Adrenal gland (tissue), 5 donors: ENCODE data around the gene SRPK2.

Source experiments
- POLR2A ChIP-seq, 2 donors: fragments of 450-650 bp; IDR thresholded peaks; one replicate each; pipeline ENCODE4 v1.6.1; 2017; ENCODE audit warnings: antibody characterized with exemption in 2 of 2, mild to moderate bottlenecking in 2 of 2, moderate library complexity in 1 of 2
- TF ChIP-seq, protein P1 (sequence below), 6 experiments: fragments of 450-650 bp in 4 of 6; fragments of 200-600 bp in 2 of 6; sonication (generic) in 1 of 6; IDR thresholded peaks; 1 replicate in 5 of 6; 2 replicates in 1 of 6; pipeline versions ENCODE4 v1.5.1 to v1.8.0; 2016 to 2021; ENCODE audit warnings: antibody characterized with exemption in 6 of 6, mild to moderate bottlenecking in 2 of 6, moderate library complexity in 1 of 6
- donor health status: DM: no; HTN: no; CAD: no.

DNA sequence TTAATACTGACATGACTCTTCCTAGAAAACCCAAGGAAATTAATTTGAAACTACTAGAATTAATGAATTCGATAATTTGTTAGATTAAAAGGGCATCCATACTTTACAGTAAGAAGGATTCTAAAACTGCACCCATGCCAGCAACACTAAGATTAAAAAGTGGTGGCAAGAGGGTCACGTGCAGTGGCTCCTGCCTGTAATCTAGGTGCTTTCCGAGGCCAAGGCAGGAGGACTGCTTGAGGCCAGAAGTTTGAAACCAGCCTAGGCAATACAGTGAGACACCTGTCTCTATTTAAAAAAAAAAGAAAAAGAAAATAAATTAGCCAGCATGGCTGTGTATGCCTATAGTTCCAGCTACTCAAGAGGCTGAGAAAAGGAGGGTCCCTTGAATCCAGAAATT, 58.2 kb downstream of the SRPK2 start:
- no peak for TF ChIP-seq POLR2A (IDR thresholded peaks at IDR 0.05)
- TF ChIP-seq, protein P1, sequence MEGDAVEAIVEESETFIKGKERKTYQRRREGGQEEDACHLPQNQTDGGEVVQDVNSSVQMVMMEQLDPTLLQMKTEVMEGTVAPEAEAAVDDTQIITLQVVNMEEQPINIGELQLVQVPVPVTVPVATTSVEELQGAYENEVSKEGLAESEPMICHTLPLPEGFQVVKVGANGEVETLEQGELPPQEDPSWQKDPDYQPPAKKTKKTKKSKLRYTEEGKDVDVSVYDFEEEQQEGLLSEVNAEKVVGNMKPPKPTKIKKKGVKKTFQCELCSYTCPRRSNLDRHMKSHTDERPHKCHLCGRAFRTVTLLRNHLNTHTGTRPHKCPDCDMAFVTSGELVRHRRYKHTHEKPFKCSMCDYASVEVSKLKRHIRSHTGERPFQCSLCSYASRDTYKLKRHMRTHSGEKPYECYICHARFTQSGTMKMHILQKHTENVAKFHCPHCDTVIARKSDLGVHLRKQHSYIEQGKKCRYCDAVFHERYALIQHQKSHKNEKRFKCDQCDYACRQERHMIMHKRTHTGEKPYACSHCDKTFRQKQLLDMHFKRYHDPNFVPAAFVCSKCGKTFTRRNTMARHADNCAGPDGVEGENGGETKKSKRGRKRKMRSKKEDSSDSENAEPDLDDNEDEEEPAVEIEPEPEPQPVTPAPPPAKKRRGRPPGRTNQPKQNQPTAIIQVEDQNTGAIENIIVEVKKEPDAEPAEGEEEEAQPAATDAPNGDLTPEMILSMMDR (IDR thresholded peaks at IDR 0.05), result no peak
